ENCODE measurements around the gene TSHZ2. TPM values are rescaled to one million over a fixed set of nuclear protein-coding genes. Genes with fewer than 3 reads are reported as not detected.
"Not testable (repeated sequence)": the region's sequence is repeated elsewhere in the genome, so short reads cannot be mapped to it uniquely, and the experiment has no call there.

Gene TSHZ2
- total RNA-seq, 4 donors from 2014 or later: 4.0 to 57.8 (median 10.3) TPM

- DNase-seq: no peak
- TF ChIP-seq CTCF (IDR thresholded peaks at IDR 0.05): no peak
- TF ChIP-seq POLR2A (IDR thresholded peaks at IDR 0.05): no peak
- H3K27ac ChIP-seq: no peak overlapping the region
- no peak overlapping the region for H3K4me3 ChIP-seq
- no peaks in the 10 kb centered on the region for H3K4me1 ChIP-seq
- no peaks in the 10 kb centered on the region for H3K9me3 ChIP-seq
- no peaks in the 10 kb centered on the region for H3K27me3 ChIP-seq
- H3K36me3 ChIP-seq: no peaks in the 10 kb centered on the region
These were observed 392.9 kb downstream of the TSHZ2 start for GRCh38 chr20:53365076-53365475.

GRCh38 chr20:53365539-53366075 is 393.4 kb downstream of the TSHZ2 start:
- Histone ChIP-seq H3K36me3 (no peaks in the 10 kb centered on the region), H3K4me1 (no peaks in the 10 kb centered on the region), H3K27ac (no peak overlapping the region), H3K9me3 (no peaks in the 10 kb centered on the region), H3K27me3 (no peaks in the 10 kb centered on the region), H3K4me3 (no peak overlapping the region)
- no peak for DNase-seq
- TF ChIP-seq CTCF (IDR thresholded peaks at IDR 0.05) (no peak), POLR2A (IDR thresholded peaks at IDR 0.05) (no peak)

GRCh38 chr20:53366928-53367327 is 394.8 kb downstream of the TSHZ2 start:
- DNase-seq, H3K4me1 ChIP-seq, H3K27ac ChIP-seq, H3K9me3 ChIP-seq, H3K4me3 ChIP-seq, H3K36me3 ChIP-seq, H3K27me3 ChIP-seq: not testable (repeated sequence)

- no peak for DNase-seq
- Histone ChIP-seq H3K36me3 (no peaks in the 10 kb centered on the region), H3K27me3 (no peaks in the 10 kb centered on the region), H3K4me1 (no peaks in the 10 kb centered on the region), H3K4me3 (no peak overlapping the region), H3K27ac (no peak overlapping the region), H3K9me3 (no peaks in the 10 kb centered on the region)
- TF ChIP-seq CTCF (IDR thresholded peaks at IDR 0.05) (no peak), POLR2A (IDR thresholded peaks at IDR 0.05) (no peak)
These were observed 397.7 kb downstream of the TSHZ2 start for GRCh38 chr20:53369871-53370270.

GRCh38 chr20:53370345-53370961 is 398.3 kb downstream of the TSHZ2 start:
- no peak overlapping the region for H3K27ac ChIP-seq
- no peak for DNase-seq
- TF ChIP-seq CTCF (IDR thresholded peaks at IDR 0.05) (no peak), POLR2A (IDR thresholded peaks at IDR 0.05) (no peak)
- H3K4me1 ChIP-seq: no peaks in the 10 kb centered on the region
- H3K27me3 ChIP-seq: no peaks in the 10 kb centered on the region
- no peaks in the 10 kb centered on the region for H3K9me3 ChIP-seq
- H3K36me3 ChIP-seq: no peaks in the 10 kb centered on the region
- no peak overlapping the region for H3K4me3 ChIP-seq

- Histone ChIP-seq H3K27ac (no peak overlapping the region), H3K4me3 (no peak overlapping the region), H3K9me3 (no peaks in the 10 kb centered on the region), H3K36me3 (no peaks in the 10 kb centered on the region), H3K27me3 (no peaks in the 10 kb centered on the region), H3K4me1 (no peaks in the 10 kb centered on the region)
- no peak for TF ChIP-seq CTCF (IDR thresholded peaks at IDR 0.05)
- no peak for DNase-seq
These were observed 399.1 kb downstream of the TSHZ2 start for GRCh38 chr20:53371216-53371615.
